ENCODE results near the gene ACSF2.
"Not testable (repeated sequence)": the region's sequence is repeated elsewhere in the genome, so short reads cannot be mapped to it uniquely, and the experiment has no call there.

The ACSF2 gene

DNA sequence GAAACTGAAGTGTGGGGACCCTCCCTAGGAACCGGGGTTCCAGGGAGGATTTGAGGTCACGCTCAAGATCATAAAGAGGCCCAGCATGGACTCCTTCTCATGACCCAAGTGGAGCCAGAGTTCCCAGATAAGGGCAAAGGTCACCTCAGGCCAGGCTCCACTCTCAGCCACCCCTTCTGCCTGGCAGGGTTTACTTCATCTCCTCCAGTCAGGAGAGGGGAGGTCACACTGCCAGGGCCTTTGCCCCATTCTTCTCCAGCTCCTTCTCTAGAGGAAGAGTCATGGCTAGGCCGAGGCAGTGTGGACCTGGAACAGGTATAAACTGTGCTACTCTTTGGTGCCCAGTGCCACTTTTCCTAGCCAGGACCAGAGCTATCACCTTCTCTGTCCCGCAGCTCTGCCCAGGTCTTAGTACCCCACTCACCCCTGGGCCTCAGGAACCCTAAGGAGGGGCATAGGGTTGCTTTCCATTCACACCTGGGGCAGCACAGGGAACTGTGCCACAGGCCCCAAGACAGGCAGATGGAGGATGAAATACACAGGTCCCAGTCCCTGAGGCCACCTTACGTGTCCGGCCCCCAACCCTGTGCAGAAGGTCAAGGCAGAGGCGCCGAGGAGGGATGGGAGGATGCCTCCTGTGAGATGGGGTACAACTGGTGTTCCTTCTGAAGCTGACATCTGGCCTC is 879 bp upstream of the ACSF2 start:
- DNase-seq (ENCODE audit: low read depth) = no peak
- TF ChIP-seq, protein P1, sequence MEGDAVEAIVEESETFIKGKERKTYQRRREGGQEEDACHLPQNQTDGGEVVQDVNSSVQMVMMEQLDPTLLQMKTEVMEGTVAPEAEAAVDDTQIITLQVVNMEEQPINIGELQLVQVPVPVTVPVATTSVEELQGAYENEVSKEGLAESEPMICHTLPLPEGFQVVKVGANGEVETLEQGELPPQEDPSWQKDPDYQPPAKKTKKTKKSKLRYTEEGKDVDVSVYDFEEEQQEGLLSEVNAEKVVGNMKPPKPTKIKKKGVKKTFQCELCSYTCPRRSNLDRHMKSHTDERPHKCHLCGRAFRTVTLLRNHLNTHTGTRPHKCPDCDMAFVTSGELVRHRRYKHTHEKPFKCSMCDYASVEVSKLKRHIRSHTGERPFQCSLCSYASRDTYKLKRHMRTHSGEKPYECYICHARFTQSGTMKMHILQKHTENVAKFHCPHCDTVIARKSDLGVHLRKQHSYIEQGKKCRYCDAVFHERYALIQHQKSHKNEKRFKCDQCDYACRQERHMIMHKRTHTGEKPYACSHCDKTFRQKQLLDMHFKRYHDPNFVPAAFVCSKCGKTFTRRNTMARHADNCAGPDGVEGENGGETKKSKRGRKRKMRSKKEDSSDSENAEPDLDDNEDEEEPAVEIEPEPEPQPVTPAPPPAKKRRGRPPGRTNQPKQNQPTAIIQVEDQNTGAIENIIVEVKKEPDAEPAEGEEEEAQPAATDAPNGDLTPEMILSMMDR (conservative IDR thresholded peaks at IDR 0.05; ENCODE audit: low read depth, low read length) = no peak
- H3K4me3 ChIP-seq (ENCODE audit: low read depth, low read length) = peak overlapping the region; percentile 71

DNA sequence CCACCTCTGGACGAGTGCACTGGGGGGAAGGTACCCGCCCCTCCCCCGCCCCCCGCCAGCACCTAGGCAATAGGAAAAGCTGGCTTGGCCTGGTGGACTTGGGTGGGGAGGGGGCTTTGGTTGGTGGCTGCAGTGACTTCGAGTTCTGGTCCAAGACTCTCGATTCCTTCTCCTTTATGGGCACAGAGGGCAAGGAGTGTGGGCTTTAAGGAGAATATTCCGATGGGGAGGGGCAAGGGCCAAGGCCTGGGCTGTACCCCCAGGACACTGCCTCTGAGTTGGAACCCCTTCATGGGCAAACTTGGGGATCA is 409 bp downstream of the ACSF2 start:
- TF ChIP-seq, protein P1 (conservative IDR thresholded peaks at IDR 0.05; ENCODE audit: low read depth, low read length) = no peak
- H3K4me3 ChIP-seq (ENCODE audit: low read depth, low read length) = peak overlapping the region; percentile 71
- DNase-seq (ENCODE audit: low read depth) = no peak

DNA sequence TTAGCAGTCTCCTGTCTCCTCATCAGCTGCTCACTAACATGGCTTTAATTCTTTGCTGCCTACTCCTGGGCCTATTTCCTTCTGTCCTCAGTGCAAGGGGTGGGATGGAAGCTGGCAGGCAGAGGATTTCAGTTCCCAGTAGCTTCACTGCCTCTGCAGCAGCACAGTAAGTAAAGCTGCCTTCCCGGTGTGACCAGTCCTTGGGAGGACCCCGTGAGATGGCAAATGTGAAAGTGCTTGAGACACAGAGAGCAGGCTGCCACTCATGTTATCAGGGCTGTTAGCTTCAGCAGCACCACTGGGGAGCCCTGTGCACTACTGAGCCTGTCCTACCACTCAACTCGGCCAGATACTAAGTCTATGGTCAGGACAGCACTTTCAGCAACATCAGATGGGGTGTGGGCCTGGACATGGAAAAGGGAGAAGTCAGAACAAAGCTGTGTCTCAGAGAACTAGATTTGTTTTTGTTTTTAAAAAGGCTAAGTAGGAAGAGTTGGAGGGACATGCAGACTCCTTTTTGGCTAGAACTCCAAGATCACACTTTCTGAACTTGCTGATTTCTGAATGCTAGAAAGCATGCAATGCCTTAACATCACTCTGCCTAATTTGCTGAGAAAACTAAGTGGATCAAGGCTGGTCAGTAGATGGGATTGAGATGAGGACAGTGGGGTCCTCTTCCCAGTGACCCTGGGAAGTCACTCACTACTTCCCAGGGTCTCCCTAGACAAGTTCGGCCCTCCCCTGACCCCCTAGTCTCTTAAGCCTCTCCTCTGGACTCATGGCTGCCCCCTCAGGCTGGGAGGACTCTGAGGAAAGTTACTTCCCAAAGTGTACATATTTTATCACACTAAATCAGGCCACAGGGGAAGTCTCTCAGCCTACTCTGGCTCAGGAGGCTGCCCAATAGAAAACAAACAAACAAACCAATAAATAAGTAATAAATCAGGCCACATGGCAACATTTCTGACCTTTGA is 1.1 kb downstream of the ACSF2 start:
- peak overlapping the region; percentile 71 for H3K4me3 ChIP-seq (ENCODE audit: low read depth, low read length)
- peak; percentile 40 for DNase-seq (ENCODE audit: low read depth)
- TF ChIP-seq, protein P1 (conservative IDR thresholded peaks at IDR 0.05; ENCODE audit: low read depth, low read length) = peak; percentile 38

DNA sequence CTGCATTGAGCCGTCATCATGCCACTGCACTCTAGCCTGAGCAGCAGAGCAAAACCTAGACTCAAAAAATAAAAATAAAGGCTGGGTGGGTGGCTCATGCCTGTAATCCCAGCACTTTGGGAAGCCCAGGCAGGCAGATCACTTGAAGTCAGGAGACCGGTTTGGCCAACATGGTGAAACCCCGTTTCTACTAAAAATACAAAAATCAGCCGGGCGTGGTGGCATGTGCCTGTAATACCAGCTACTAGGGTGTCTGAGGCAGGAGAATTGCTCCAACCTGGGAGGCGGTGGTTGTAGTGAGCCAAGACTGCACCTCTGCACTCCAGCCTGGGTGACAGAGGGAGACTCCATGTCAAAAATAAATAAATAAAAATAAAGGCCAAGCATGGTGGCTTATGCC is 2.1 kb downstream of the ACSF2 start:
- DNase-seq (ENCODE audit: low read depth); H3K4me3 ChIP-seq (ENCODE audit: low read depth, low read length): not testable (repeated sequence)

DNA sequence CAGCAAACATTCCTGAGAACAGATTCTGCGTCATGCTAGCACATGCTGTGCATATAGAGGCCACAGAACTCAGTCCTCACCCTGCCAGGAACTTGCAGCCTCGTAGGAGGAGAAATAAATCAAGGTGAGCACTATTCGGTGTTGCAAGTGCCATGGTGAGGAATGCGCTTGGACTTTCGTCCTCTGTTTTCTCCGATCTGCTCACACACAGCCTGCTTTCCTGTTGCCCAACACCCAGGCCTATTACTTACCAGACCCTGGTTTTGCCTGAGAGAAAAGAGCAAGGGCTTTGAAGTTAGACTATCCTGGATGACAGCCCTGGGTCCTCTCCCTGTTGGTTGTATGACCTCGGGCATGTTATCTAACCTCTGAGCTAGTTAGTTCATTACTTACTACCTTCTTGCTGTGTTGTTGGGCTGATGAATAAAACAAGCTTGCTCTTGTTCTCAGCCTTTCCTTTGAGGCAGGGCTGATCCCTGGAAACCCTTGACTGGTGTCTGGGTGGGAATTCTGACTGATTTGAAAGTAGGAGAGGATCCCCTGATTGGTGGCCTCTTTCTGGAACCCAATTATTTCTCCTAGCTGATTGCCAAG is 2.9 kb downstream of the ACSF2 start:
- TF ChIP-seq, protein P1 (conservative IDR thresholded peaks at IDR 0.05; ENCODE audit: low read depth, low read length) = no peak
- no peak overlapping the region for H3K4me3 ChIP-seq (ENCODE audit: low read depth, low read length)
- peak; percentile 62 for DNase-seq (ENCODE audit: low read depth)

DNA sequence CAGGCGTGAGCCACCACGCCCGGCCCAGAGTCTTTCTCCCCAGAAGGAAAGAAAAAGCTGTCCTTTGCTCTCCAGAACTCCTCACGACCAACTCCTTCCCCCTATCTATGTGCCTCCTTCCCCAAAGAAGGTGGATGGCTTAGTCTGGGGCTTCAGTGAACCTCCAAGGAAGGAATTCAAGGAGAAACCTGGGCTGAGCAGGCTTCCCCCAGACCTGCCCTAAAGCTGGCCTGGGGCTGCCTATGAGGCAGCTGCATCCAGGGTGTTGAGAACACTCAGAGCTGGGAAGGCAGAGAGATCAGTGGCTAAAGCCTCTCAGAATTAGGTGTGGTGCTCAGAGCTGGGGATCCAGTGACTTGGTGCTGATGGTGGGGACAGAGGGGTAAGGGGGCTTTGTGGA is 3.8 kb downstream of the ACSF2 start:
- no peak overlapping the region for H3K4me3 ChIP-seq (ENCODE audit: low read depth, low read length)
- DNase-seq (ENCODE audit: low read depth) = no peak
- TF ChIP-seq, protein P1 (conservative IDR thresholded peaks at IDR 0.05; ENCODE audit: low read depth, low read length) = no peak

DNA sequence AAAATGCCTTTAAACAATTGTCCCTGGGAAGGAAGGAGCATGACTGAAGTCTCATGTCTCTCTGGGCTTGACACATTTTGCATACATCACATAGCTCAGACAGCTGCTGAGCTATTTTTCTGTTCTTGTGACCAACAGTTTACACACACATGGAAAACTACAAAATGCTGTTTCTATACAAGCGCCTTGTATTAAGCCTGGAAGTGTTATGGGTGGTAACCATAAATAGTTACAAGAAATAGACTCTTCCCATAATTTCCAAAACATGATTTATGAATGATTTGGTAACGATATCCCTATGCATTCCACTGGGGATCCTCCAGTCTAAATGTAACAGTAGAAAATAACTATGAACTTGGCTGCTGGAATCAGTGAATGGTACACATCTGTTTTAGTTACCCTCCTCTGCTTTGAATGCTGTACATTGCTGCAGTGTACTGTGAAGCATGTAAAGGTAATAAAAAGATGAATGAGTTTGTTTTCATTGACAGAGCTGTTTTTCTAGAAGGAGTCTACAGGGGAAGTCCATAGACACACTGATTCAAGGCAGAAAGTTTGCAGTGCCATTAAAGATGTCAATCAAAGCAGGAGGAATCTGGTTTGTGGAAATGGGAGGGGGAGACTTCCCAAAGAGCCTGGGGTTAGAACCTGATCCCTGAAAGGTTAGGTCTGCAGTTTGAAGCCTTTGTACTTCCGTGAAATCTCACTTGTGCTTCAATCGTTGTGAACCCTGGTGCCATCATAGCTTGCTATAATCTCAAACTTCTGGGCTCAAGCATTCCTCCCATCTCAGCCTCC is 5.0 kb downstream of the ACSF2 start:
- no peak for DNase-seq (ENCODE audit: low read depth)
- no peak overlapping the region for H3K4me3 ChIP-seq (ENCODE audit: low read depth, low read length)
- TF ChIP-seq, protein P1 (conservative IDR thresholded peaks at IDR 0.05; ENCODE audit: low read depth, low read length) = no peak
